Natural killer cell (primary cell): ENCODE data around the gene UBC. TPM values are rescaled to one million over a fixed set of nuclear protein-coding genes. Genes with fewer than 3 reads are reported as not detected.
"Not testable (repeated sequence)": the region's sequence is repeated elsewhere in the genome, so short reads cannot be mapped to it uniquely, and the experiment has no call there.

Experiments used
- ATAC-seq, 3 donors: fragments of 150-1000 bp in 2 of 3; fragments of 200-7000 bp in 1 of 3; cut with Tn5 transposase; 1 replicate in 1 of 3; 2 replicates in 2 of 3; pipeline ENCODE4 v1.10.0; 2021; ENCODE audit warnings: mild to moderate bottlenecking in 2 of 3, moderate library complexity in 2 of 3
- DNase-seq, 2 donors: peaks; one replicate each; pipeline versions ENCODE4 v3.0.0 to v3.0.0-alpha.2; 2013 to 2021; ENCODE audit warnings: mixed read lengths in 1 of 2
- H3K27ac ChIP-seq: one replicate; pipeline ENCODE4 v1.5.1; 2013; ENCODE audit warnings: mild to moderate bottlenecking, low read length
- H3K27me3 ChIP-seq: one replicate; pipeline ENCODE4 v1.6.1; 2013; ENCODE audit warnings: low read length; ENCODE audit not compliant: control insufficient read depth, insufficient read depth
- H3K36me3 ChIP-seq: one replicate; pipeline ENCODE4 v1.6.1; 2013; ENCODE audit warnings: low read length; ENCODE audit not compliant: control insufficient read depth, insufficient read depth
- H3K4me1 ChIP-seq: one replicate; pipeline ENCODE4 v1.6.1; 2013; ENCODE audit warnings: low read length; ENCODE audit not compliant: control insufficient read depth, insufficient read depth
- H3K4me3 ChIP-seq: one replicate; pipeline ENCODE4 v1.5.1; 2013; ENCODE audit warnings: low read length
- H3K9me3 ChIP-seq: one replicate; pipeline ENCODE4 v1.6.1; 2013; ENCODE audit warnings: low read length; ENCODE audit not compliant: control insufficient read depth, insufficient read depth
- H3K27ac Mint-ChIP-seq, 2 donors: one replicate each; pipeline ENCODE4 v1.8.0; 2022; ENCODE audit warnings: mild to moderate bottlenecking in 2 of 2, mixed read lengths in 2 of 2, moderate library complexity in 1 of 2
- H3K27me3 Mint-ChIP-seq, 2 donors: one replicate each; pipeline ENCODE4 v1.8.0; 2022; ENCODE audit warnings: low read depth in 2 of 2, mixed read lengths in 2 of 2
- H3K36me3 Mint-ChIP-seq: one replicate; pipeline ENCODE4 v1.8.0; 2022; ENCODE audit warnings: mixed read lengths
- H3K4me1 Mint-ChIP-seq, 2 donors: one replicate each; pipeline ENCODE4 v1.8.0; 2022; ENCODE audit warnings: mixed read lengths in 2 of 2
- H3K4me3 Mint-ChIP-seq: one replicate; pipeline ENCODE4 v1.8.0; 2022; ENCODE audit warnings: mild to moderate bottlenecking, moderate library complexity, mixed read lengths
- H3K9me3 Mint-ChIP-seq, 2 donors: one replicate each; pipeline ENCODE4 v1.8.0; 2022; ENCODE audit warnings: mixed read lengths in 2 of 2
- WGBS: methylation state at CpG from one replicate; pipeline ENCODE4 v1.1.7; 2013; ENCODE audit warnings: missing lambda C conversion rate; ENCODE audit not compliant: insufficient coverage; 5-methylcytosine and 5-hydroxymethylcytosine counted together
- intact Hi-C: fragments of 100-400 bp; cut with micrococcal nuclease; formaldehyde crosslinking; loops from one replicate; pipeline ENCODE4 v1.14.2; 2022
- total RNA-seq, 4 donors: library from RNA; stranded (reverse); fragments of 120-200 nt in 1 of 4; gene quantifications; one replicate each; pipeline versions ENCODE4 v1.2.3 to v1.2.4, GENCODE V29; 2013 to 2022
- TF ChIP-seq, protein P1 (sequence below): fragments of 200-600 bp; IDR thresholded peaks from one replicate; pipeline ENCODE4 v1.8.0; 2022; ENCODE audit warnings: antibody characterized with exemption

The UBC gene
- total RNA-seq, 3 donors from 2014 or later (not counting 1 experiment from before 2014, with no cell fraction given), result 1,276 to 1,737 (median 1,334) TPM

DNA sequence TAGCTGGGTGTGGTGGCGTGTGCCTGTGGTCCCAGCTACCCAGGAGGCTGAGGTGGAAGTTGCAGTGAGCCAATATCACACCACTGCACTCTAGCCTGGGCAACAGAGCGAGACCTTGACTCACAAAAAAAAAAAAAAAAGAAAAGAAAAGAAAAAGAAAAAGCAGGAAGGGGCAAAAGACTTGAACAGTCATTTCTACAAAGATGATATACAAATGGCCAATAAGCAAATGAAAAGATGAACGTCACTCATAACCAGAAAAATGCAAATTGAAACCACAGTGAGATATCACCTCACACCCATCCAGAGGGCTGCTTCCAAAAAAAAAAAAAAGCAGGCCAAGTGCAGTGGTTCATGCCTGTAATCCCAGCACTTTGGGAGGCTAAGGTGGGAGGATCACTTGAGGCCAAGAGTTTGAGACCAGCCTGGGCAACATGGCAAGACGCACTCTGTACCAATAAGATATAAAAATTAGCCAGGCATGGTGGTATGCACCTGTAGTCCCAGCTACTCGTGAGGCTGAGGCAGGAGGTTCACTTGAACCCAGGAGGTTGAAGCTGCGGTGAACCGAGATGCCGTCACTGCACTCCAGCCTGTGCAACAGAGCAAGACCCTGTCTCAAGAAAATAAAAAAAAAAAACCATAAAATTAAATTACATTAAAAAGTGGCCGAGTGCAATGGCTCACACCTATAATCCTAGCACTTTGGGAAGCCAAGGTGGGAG lies 20.5 kb downstream of the UBC start:
- Histone ChIP-seq H3K27me3 (no peaks in the 10 kb centered on the region), H3K9me3 (no peaks in the 10 kb centered on the region), H3K27ac (no peak overlapping the region), H3K4me1 (peaks cover 10% of the 10 kb centered on the region), H3K4me3 (no peak overlapping the region), H3K36me3 (no peaks in the 10 kb centered on the region)
- DNase-seq, result no peak
- 76% methylated on average over 9 of the region's 9 CpGs for WGBS
- H3K27ac Mint-ChIP-seq, result no peak overlapping the region
- H3K36me3 Mint-ChIP-seq, result peaks cover 7% of the 10 kb centered on the region
- TF ChIP-seq, protein P1, sequence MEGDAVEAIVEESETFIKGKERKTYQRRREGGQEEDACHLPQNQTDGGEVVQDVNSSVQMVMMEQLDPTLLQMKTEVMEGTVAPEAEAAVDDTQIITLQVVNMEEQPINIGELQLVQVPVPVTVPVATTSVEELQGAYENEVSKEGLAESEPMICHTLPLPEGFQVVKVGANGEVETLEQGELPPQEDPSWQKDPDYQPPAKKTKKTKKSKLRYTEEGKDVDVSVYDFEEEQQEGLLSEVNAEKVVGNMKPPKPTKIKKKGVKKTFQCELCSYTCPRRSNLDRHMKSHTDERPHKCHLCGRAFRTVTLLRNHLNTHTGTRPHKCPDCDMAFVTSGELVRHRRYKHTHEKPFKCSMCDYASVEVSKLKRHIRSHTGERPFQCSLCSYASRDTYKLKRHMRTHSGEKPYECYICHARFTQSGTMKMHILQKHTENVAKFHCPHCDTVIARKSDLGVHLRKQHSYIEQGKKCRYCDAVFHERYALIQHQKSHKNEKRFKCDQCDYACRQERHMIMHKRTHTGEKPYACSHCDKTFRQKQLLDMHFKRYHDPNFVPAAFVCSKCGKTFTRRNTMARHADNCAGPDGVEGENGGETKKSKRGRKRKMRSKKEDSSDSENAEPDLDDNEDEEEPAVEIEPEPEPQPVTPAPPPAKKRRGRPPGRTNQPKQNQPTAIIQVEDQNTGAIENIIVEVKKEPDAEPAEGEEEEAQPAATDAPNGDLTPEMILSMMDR, result no peak
- intact Hi-C loops, result no loop called here
- peaks cover 0 to 3% of the 10 kb centered on the region in 2 donors for H3K27me3 Mint-ChIP-seq
- peak in 2 of 3 donors; percentile 25 to 26 for ATAC-seq
- peaks cover 10 to 18% of the 10 kb centered on the region in 2 donors for H3K4me1 Mint-ChIP-seq
- H3K4me3 Mint-ChIP-seq, result no peak overlapping the region
- H3K9me3 Mint-ChIP-seq, result no peaks in the 10 kb centered on the region

DNA sequence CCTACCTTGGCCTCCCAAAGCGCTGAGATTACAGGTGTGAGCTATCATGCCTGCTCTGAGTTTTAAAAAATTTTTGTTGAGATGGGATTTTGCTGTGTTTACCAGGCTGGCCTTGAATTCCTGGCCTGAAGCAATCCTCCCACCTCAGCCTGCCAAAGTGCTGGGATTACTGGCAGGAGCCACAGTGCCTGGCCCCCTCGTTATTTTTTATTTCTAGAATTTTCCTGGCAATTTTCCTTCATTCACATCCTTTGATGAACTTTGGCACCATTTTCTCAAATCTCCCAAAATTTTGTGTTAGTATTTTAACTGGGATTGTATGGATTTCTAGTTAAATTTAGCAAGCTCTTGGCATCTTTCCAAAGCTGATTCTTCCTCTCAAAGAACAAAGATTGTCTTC lies 26.2 kb downstream of the UBC start:
- intact Hi-C loops, result no loop called here
- H3K4me1 Mint-ChIP-seq, result no peaks in the 10 kb centered on the region
- H3K36me3 Mint-ChIP-seq, result no peaks in the 10 kb centered on the region
- TF ChIP-seq, protein P1, result no peak
- ATAC-seq, result no peak
- Histone ChIP-seq H3K27ac (no peak overlapping the region), H3K9me3 (no peaks in the 10 kb centered on the region), H3K27me3 (no peaks in the 10 kb centered on the region), H3K4me1 (peaks cover 16% of the 10 kb centered on the region), H3K36me3 (no peaks in the 10 kb centered on the region), H3K4me3 (no peak overlapping the region)
- no peaks in the 10 kb centered on the region for H3K9me3 Mint-ChIP-seq
- DNase-seq, result no peak
- H3K27ac Mint-ChIP-seq, result no peak overlapping the region
- H3K27me3 Mint-ChIP-seq, result no peaks in the 10 kb centered on the region
- H3K4me3 Mint-ChIP-seq, result no peak overlapping the region
- WGBS, result no CpG with 5 or more reads among the region's 2 CpGs

GRCh38 chr12:124887766-124888165 lies 26.7 kb downstream of the UBC start:
- H3K4me3 ChIP-seq, intact Hi-C loops, H3K4me1 Mint-ChIP-seq, H3K4me3 Mint-ChIP-seq, H3K9me3 ChIP-seq, H3K27me3 ChIP-seq, H3K27me3 Mint-ChIP-seq, H3K9me3 Mint-ChIP-seq, H3K27ac ChIP-seq, H3K27ac Mint-ChIP-seq, DNase-seq, H3K36me3 Mint-ChIP-seq, ATAC-seq, H3K36me3 ChIP-seq: not testable (repeated sequence)
- 80% methylated on average over 9 of the region's 9 CpGs for WGBS
- peaks cover 16% of the 10 kb centered on the region for H3K4me1 ChIP-seq

GRCh38 chr12:124884587-124885438 lies 29.6 kb downstream of the UBC start:
- H3K27ac Mint-ChIP-seq, result no peak overlapping the region
- ATAC-seq, result no peak
- TF ChIP-seq, protein P1, result no peak
- Histone ChIP-seq H3K4me3 (no peak overlapping the region), H3K4me1 (peaks cover 26% of the 10 kb centered on the region), H3K27ac (peak overlapping the region; percentile 42), H3K36me3 (no peaks in the 10 kb centered on the region), H3K27me3 (no peaks in the 10 kb centered on the region), H3K9me3 (no peaks in the 10 kb centered on the region)
- DNase-seq, result no peak
- no peaks in the 10 kb centered on the region for H3K36me3 Mint-ChIP-seq
- intact Hi-C loops, result no loop called here
- H3K4me1 Mint-ChIP-seq, result peaks cover 0 to 9% of the 10 kb centered on the region in 2 donors
- no peak overlapping the region for H3K4me3 Mint-ChIP-seq
- no peaks in the 10 kb centered on the region for H3K9me3 Mint-ChIP-seq
- no peaks in the 10 kb centered on the region for H3K27me3 Mint-ChIP-seq
- WGBS, result 32% methylated on average over 14 of the region's 15 CpGs
